ENCODE results near the gene CDK15. TPM values are rescaled to one million over a fixed set of nuclear protein-coding genes. Genes with fewer than 3 reads are reported as not detected.

Gene CDK15
- total and polyA plus RNA-seq, 2 experiments from 2014 or later = 0.27 TPM; not detected in 1

DNA sequence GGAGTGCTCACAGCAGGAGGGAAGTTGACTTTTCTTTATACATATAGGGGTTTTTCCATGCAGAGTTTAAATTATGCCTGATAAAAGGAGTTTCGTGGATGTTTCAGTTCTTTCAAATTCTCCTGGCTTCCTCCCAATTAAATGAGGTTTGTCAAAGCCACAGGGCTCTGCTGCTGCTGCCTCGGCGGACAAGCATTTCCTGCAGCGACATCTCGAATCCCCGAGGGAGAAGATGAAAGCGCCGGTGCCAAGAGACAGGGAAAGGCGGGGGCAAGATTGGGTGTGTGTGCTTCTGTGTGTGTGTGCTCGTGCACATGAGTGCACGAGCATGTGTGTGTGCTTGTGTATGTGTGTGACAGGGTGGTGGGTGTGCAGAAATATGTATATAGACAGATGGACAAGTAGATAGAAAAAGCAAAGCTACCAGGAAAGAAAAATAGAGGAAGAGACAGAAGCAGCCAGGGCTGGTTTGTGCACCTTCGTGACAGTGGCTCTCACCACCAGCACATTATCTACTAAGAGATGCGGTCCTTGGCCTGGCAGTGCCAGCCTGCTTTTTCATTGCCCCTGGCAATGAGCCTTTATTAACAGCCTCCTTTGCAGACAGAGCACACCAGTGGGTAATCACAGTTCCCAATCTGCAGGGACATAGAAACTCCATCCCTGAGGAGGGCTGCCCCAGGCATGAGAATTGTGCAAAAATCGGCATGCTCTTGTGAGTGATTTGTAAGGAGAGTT lies 76.2 kb downstream of the CDK15 start:
- no peaks in the 10 kb centered on the region for H3K9me2 ChIP-seq (ENCODE audit: insufficient read depth)
- DNase-seq (ENCODE audit: low spot score) (peak; percentile 70), ATAC-seq (peak; percentile 76)
- no peaks in the 10 kb centered on the region for H4K20me1 ChIP-seq (replicated peaks; ENCODE audit: insufficient read depth)
- H3K4me3 Mint-ChIP-seq = 0 out of 3 replicates have a peak overlapping the region, but pooled peaks have one; percentile 14
- H3K79me2 ChIP-seq (replicated peaks; ENCODE audit: insufficient read depth) = no peaks in the 10 kb centered on the region
- H3K4me1 Mint-ChIP-seq = peaks cover 24% of the 10 kb centered on the region
- H3K27ac ChIP-seq (ENCODE audit: low read depth) = no peak overlapping the region
- H3K27me3 Mint-ChIP-seq (ENCODE audit: insufficient read depth, low read depth, poor library complexity) = peaks cover 6% of the 10 kb centered on the region
- H3K27me3 ChIP-seq (ENCODE audit: insufficient read depth) = no peaks in the 10 kb centered on the region
- peaks cover 15% of the 10 kb centered on the region for H3K4me1 ChIP-seq (ENCODE audit: insufficient read depth)
- H3F3A ChIP-seq (replicated peaks; ENCODE audit: low read depth) = no peaks in the 10 kb centered on the region
- peak overlapping the region; percentile 63 for H3K4me2 ChIP-seq
- no peaks in the 10 kb centered on the region for H3K36me3 ChIP-seq (ENCODE audit: insufficient read depth)
- no peaks in the 10 kb centered on the region for H3K36me3 Mint-ChIP-seq (ENCODE audit: low read depth)
- peak overlapping the region; percentile 80; the same call in 1 of the 2 replicates for H2AFZ ChIP-seq
- TF ChIP-seq, protein P1, sequence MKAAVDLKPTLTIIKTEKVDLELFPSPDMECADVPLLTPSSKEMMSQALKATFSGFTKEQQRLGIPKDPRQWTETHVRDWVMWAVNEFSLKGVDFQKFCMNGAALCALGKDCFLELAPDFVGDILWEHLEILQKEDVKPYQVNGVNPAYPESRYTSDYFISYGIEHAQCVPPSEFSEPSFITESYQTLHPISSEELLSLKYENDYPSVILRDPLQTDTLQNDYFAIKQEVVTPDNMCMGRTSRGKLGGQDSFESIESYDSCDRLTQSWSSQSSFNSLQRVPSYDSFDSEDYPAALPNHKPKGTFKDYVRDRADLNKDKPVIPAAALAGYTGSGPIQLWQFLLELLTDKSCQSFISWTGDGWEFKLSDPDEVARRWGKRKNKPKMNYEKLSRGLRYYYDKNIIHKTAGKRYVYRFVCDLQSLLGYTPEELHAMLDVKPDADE (IDR thresholded peaks at IDR 0.05) = no peak
- TF ChIP-seq, protein P2, sequence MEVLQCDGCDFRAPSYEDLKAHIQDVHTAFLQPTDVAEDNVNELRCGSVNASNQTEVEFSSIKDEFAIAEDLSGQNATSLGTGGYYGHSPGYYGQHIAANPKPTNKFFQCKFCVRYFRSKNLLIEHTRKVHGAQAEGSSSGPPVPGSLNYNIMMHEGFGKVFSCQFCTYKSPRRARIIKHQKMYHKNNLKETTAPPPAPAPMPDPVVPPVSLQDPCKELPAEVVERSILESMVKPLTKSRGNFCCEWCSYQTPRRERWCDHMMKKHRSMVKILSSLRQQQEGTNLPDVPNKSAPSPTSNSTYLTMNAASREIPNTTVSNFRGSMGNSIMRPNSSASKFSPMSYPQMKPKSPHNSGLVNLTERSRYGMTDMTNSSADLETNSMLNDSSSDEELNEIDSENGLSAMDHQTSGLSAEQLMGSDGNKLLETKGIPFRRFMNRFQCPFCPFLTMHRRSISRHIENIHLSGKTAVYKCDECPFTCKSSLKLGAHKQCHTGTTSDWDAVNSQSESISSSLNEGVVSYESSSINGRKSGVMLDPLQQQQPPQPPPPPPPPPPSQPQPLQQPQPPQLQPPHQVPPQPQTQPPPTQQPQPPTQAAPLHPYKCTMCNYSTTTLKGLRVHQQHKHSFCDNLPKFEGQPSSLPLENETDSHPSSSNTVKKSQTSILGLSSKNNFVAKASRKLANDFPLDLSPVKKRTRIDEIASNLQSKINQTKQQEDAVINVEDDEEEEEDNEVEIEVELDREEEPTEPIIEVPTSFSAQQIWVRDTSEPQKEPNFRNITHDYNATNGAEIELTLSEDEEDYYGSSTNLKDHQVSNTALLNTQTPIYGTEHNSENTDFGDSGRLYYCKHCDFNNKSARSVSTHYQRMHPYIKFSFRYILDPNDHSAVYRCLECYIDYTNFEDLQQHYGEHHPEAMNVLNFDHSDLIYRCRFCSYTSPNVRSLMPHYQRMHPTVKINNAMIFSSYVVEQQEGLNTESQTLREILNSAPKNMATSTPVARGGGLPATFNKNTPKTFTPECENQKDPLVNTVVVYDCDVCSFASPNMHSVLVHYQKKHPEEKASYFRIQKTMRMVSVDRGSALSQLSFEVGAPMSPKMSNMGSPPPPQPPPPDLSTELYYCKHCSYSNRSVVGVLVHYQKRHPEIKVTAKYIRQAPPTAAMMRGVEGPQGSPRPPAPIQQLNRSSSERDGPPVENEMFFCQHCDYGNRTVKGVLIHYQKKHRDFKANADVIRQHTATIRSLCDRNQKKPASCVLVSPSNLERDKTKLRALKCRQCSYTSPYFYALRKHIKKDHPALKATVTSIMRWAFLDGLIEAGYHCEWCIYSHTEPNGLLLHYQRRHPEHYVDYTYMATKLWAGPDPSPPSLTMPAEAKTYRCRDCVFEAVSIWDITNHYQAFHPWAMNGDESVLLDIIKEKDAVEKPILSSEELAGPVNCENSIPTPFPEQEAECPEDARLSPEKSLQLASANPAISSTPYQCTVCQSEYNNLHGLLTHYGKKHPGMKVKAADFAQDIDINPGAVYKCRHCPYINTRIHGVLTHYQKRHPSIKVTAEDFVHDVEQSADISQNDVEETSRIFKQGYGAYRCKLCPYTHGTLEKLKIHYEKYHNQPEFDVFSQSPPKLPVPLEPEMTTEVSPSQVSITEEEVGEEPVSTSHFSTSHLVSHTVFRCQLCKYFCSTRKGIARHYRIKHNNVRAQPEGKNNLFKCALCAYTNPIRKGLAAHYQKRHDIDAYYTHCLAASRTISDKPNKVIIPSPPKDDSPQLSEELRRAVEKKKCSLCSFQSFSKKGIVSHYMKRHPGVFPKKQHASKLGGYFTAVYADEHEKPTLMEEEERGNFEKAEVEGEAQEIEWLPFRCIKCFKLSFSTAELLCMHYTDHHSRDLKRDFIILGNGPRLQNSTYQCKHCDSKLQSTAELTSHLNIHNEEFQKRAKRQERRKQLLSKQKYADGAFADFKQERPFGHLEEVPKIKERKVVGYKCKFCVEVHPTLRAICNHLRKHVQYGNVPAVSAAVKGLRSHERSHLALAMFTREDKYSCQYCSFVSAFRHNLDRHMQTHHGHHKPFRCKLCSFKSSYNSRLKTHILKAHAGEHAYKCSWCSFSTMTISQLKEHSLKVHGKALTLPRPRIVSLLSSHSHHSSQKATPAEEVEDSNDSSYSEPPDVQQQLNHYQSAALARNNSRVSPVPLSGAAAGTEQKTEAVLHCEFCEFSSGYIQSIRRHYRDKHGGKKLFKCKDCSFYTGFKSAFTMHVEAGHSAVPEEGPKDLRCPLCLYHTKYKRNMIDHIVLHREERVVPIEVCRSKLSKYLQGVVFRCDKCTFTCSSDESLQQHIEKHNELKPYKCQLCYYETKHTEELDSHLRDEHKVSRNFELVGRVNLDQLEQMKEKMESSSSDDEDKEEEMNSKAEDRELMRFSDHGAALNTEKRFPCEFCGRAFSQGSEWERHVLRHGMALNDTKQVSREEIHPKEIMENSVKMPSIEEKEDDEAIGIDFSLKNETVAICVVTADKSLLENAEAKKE (CRISPR knock-in tag; IDR thresholded peaks at IDR 0.05) = no peak
- TF ChIP-seq ZNF331 (CRISPR knock-in tag; IDR thresholded peaks at IDR 0.05; ENCODE audit: low read depth) = no peak
- TF ChIP-seq, protein P3, sequence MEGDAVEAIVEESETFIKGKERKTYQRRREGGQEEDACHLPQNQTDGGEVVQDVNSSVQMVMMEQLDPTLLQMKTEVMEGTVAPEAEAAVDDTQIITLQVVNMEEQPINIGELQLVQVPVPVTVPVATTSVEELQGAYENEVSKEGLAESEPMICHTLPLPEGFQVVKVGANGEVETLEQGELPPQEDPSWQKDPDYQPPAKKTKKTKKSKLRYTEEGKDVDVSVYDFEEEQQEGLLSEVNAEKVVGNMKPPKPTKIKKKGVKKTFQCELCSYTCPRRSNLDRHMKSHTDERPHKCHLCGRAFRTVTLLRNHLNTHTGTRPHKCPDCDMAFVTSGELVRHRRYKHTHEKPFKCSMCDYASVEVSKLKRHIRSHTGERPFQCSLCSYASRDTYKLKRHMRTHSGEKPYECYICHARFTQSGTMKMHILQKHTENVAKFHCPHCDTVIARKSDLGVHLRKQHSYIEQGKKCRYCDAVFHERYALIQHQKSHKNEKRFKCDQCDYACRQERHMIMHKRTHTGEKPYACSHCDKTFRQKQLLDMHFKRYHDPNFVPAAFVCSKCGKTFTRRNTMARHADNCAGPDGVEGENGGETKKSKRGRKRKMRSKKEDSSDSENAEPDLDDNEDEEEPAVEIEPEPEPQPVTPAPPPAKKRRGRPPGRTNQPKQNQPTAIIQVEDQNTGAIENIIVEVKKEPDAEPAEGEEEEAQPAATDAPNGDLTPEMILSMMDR (conservative IDR thresholded peaks at IDR 0.05; ENCODE audit: low read depth in 2 of 2) = no peak
- no peak for TF ChIP-seq ZNF114 (CRISPR knock-in tag; IDR thresholded peaks at IDR 0.05)
- TF ChIP-seq, protein P4, sequence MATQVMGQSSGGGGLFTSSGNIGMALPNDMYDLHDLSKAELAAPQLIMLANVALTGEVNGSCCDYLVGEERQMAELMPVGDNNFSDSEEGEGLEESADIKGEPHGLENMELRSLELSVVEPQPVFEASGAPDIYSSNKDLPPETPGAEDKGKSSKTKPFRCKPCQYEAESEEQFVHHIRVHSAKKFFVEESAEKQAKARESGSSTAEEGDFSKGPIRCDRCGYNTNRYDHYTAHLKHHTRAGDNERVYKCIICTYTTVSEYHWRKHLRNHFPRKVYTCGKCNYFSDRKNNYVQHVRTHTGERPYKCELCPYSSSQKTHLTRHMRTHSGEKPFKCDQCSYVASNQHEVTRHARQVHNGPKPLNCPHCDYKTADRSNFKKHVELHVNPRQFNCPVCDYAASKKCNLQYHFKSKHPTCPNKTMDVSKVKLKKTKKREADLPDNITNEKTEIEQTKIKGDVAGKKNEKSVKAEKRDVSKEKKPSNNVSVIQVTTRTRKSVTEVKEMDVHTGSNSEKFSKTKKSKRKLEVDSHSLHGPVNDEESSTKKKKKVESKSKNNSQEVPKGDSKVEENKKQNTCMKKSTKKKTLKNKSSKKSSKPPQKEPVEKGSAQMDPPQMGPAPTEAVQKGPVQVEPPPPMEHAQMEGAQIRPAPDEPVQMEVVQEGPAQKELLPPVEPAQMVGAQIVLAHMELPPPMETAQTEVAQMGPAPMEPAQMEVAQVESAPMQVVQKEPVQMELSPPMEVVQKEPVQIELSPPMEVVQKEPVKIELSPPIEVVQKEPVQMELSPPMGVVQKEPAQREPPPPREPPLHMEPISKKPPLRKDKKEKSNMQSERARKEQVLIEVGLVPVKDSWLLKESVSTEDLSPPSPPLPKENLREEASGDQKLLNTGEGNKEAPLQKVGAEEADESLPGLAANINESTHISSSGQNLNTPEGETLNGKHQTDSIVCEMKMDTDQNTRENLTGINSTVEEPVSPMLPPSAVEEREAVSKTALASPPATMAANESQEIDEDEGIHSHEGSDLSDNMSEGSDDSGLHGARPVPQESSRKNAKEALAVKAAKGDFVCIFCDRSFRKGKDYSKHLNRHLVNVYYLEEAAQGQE (IDR thresholded peaks at IDR 0.05; ENCODE audit: unreplicated experiment) = no peak
- no peak for TF ChIP-seq STAT1 (IDR thresholded peaks at IDR 0.05; ENCODE audit: unreplicated experiment)
- TF ChIP-seq POLR2AphosphoS5 (IDR thresholded peaks at IDR 0.05; ENCODE audit: low read depth) = no peak
- TF ChIP-seq JUNB (IDR thresholded peaks at IDR 0.05; ENCODE audit: unreplicated experiment) = no peak
- H3K4me3 ChIP-seq = no peak overlapping the region
- H3K27ac Mint-ChIP-seq = no peak overlapping the region
- no peaks in the 10 kb centered on the region for H3K9me3 Mint-ChIP-seq
